Measurements from ENCODE around the gene ARID1A.
A peak's percentile ranks its signal among the peaks of the same experiment; 100 is the strongest.

- TF ChIP-seq POLR2A (IDR thresholded peaks at IDR 0.05) (no peak), CTCF (IDR thresholded peaks at IDR 0.05) (no peak), EP300 (IDR thresholded peaks at IDR 0.05) (peak in 1 of 2 donors; percentile 56)
Measured at GRCh38 chr1:26786437-26787380, 90.9 kb downstream of the ARID1A start.
